ELR (cell line): Measurements from ENCODE around the gene DCLK3.

Experiments
- DNase-seq: peaks from one replicate; pipeline ENCODE4 v3.0.0-alpha.2; 2015; ENCODE audit warnings: low read depth

Gene DCLK3

GRCh38 chr3:36669764-36670163, 94.6 kb downstream of the DCLK3 start:
- no peak for DNase-seq

GRCh38 chr3:36666166-36666565, 98.2 kb downstream of the DCLK3 start:
- no peak for DNase-seq

- no peak for DNase-seq
Measured at GRCh38 chr3:36663666-36664291, 100.6 kb downstream of the DCLK3 start.

- DNase-seq: no peak
Measured at GRCh38 chr3:36662626-36663025, 101.7 kb downstream of the DCLK3 start.
